ENCODE data around the gene PREP.
"Not testable (repeated sequence)": the region's sequence is repeated elsewhere in the genome, so short reads cannot be mapped to it uniquely, and the experiment has no call there.

PREP gene

DNA sequence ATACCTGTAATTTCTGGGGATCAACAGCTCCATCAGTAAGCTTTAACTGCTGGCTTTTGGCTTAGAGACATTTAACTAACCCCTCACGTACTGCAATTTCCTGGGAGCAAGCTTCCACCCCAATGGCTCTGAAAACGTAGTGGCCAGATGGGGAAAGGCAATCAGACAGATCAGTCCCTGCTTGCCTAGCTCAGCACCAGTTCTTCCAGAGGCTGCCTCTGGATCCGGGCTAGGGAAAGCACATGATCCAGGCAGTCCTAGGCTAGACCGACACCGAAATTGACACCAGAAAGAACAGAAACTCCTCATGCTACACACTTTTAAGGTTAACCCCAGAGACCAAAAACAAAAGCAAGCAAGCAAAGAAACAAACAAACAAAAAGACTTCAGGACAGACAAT lies 13.3 kb downstream of the PREP start:
- DNase-seq: no peak

DNA sequence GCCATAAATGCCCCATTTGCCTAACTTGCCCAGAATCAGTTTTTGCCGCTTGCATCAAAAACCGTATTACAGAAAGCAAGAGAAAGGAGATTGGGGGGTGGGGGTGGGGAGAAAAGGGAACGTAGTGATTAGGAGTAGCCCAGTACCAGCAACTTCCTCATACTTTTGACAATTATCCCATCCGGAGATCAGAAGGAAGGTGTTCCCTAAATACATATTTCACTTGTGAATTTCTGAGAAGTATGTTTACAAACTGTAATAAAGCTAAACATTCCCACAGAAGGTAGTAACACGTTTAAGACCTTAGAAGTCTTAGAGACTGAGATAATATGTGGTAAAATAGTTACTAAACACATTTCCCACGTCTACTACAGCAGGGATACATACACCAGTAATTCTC lies 14.5 kb downstream of the PREP start:
- no peak for DNase-seq

DNA sequence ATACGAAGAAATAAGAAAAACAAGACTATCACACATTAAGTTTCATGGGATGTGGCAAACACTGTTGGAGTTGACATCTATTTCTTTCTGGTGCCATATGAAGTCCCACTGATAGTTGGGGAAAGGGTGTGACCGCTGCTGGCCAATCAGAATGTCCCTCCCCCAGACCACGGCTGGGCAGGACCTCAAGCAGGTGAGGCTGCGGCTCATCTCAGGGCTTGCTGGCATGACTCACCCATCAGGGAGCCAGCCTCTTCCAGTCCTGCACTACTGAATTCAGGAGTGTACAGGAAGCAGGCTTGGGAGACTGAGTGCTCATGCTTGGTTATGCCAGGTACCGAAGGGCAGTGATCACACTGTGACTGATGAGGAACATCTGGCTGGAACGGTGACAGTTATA lies 18.9 kb downstream of the PREP start:
- no peak for DNase-seq

GRCh38 chr6:105382958-105383357 lies 19.9 kb downstream of the PREP start:
- DNase-seq: no peak

DNA sequence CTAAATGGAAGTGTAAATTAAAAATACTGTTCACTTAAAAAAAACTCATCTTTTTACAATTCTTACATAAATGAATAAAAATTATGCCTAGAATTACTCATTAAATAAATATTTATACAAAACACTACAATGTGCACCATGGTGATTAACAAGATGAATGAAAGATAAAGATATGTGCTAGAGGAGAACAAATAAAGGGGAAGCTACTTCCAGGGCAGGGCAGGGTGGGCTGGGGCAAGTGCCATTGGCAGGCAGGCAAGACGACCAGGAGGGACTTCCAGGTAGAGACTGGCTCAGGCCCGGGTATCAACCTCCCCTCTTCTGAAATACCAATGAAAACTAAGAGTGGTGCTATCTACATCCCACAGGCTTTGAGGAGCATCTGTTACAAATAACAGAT lies 20.4 kb downstream of the PREP start:
- DNase-seq: no peak

DNA sequence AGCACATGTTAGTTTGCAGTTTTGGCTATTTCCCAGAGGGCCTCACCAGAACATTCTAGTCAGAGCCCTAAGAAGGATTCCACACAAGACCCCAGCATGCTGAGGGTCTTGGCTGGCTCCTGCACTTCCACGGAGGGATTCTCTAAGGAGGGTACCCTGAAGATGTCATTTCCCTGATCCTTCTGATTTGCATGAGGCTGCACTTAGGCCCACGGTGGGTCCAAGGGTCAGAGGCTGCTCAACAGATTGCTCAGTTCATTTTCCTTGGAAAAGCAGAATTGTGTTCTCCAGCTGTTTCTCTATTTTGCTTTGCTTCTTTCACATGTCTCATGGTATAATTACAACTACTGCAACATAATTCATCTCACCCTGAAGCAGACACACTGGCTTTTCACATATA lies 22.2 kb downstream of the PREP start:
- no peak for DNase-seq

DNA sequence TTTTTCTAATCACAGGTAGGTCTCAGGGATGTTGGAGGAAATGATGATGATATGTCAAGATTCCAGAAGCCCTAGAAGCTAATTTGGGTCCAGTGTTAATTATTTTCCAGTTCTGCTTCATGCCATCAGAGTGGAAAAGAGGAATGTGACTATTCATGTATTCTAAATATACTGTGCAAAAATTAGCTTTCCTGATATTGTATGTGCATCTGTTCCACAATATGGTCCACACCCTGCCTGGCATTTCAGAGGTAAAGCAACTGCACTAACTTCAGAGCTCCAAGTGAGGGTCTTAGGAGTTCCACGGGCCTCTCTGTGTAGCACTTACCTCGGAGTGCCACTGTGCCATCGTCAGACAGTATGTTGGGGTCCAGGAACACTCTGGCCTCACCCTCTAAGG lies 27.1 kb downstream of the PREP start:
- no peak for DNase-seq

DNA sequence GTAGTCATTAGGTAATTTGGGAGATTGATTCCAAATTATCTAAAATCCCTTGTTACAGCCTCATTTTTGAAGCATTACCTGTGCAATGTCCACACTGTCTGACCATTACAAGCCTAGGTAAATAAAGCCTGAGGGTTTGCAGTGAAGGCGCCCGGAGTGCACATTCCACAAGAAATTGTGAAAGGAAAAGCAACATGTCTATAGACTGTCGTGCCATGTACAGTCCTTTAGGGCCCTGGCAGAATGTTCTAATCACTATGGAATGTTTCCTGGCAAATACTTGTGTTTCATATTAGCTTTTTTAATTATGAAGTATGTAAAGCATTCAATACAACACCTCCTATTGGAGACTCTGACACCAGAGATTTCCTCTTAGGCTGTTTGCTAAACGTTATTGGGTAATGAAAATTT lies 28.9 kb downstream of the PREP start:
- DNase-seq: no peak

DNA sequence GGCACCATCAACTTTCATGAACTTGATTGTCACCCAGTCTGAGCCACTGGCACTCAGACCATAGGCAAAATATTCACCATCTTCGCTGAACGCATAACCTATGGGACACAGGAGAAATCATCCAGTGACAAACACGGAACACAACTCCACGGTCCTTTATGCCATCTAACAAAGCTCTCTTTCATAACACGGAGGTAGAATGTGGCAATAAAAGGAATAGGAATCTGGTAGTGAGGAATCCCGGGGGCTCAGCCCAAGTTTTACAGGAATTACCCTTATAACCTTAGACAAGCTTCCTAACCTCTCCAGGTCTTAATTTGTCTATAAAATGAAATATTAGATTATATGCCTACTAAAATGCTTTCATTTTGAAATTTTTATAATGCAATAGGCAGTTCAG lies 29.4 kb downstream of the PREP start:
- no peak for DNase-seq

- no peak for DNase-seq
These were observed 30.1 kb downstream of the PREP start for GRCh38 chr6:105372849-105373182.

GRCh38 chr6:105372142-105372848 lies 30.6 kb downstream of the PREP start:
- no peak for DNase-seq

DNA sequence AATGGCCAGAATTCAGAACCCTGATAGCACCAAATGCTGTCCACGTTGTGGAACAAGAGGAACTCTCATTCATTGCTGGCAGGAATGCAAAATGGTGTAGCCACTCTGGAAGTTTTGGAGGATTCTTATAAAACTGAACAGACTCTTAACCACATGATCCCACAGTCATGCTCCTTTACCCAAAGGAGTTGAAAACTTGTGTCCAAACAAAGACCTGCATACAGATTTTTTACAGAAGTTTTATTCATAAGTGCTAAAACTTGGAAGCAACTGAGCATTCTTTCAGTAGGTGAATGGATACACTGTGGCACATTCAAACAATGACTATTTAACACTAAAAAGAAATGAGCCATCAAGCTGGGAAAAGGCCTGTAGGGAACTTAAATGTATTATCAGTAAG lies 32.5 kb downstream of the PREP start:
- DNase-seq: no peak

- no peak for DNase-seq
These were observed 33.7 kb downstream of the PREP start for GRCh38 chr6:105369145-105369544.

DNA sequence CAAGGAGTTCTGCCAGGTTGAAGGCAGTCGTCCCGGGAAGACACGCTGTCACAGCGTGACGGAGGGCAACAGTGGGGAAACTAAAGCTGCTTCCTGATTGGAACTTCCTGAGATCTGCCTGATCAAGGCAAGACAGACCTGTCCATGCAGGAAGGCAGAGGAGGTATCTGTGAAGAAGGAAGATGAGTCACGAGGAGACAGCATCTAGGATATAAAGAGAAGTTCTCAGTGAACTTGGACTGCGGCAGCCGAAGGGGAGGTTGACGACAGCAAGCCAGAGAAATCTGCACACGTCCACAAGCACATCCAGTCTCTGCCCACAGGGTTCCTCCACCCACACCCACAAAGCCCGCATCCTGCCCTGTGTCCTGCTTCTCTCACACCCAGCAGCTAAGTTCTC lies 38.6 kb downstream of the PREP start:
- no peak for DNase-seq

DNA sequence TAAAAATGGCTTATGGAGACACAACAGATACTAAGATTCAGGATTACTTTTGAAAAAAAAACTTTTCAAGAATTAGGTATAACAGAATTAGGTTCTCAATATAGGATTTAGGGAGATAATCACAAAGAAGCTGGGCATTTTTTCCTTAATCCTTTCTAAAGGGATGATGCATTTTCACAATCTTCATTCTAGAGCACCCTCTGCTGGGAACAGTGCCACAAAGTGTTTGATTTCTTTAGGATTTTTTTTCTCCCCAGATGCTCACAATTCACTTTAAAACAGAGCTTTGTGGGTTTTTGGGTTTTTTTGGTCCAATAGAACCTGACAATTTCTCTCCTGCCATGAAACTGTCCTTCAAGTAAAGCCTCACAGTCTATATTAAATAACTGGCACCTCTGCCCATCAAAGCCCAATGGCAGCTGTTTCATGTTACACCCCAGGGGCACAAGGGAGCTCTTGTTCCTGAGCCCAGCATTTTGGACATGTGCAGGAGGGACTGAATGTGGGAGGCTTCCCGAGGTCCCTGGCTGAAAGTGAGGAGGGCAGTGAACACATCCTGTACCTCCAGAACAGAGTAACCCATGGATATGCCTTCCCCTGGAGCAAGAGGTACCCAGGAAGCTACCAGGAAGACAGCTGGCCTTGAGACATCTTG lies 39.7 kb downstream of the PREP start:
- DNase-seq: no peak

- DNase-seq: no peak
These were observed 43.2 kb downstream of the PREP start for GRCh38 chr6:105359419-105360370.

- no peak for DNase-seq
These were observed 45.7 kb downstream of the PREP start for GRCh38 chr6:105357165-105357564.

- no peak for DNase-seq
These were observed 50.8 kb downstream of the PREP start for GRCh38 chr6:105352037-105352617.

- no peak for DNase-seq
These were observed 54.0 kb downstream of the PREP start for GRCh38 chr6:105348897-105349296.

GRCh38 chr6:105346052-105346451 lies 56.8 kb downstream of the PREP start:
- no peak for DNase-seq

GRCh38 chr6:105345506-105345905 lies 57.4 kb downstream of the PREP start:
- DNase-seq: no peak

DNA sequence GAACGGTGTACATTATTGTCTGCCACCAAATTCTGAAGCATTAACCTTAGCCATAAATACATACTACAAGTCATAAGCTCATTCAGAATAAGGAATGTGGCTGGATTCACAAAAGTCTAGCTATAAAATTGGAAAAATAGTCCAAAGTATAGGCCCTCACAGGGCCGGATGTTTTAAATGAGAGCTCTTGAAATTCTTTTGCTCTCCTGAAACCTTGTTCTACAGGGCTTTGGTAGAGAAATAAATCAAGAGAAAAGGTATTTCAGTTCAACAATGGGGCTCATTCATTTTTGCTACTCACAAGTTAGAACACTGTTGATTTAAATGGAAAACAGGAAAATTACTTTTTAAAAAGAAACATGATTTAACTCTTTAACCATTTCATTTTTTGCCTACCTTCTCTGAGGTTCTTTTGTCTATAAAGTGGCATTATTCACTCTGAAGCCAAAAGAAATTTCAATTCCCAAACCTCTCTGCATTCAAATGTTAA lies 58.0 kb downstream of the PREP start:
- DNase-seq: no peak

GRCh38 chr6:105338350-105338983 lies 64.4 kb downstream of the PREP start:
- DNase-seq: not testable (repeated sequence)
